ENCODE measurements around the gene OR6J1. TPM values are rescaled to one million over a fixed set of nuclear protein-coding genes. Genes with fewer than 3 reads are reported as not detected.

The OR6J1 gene
- total RNA-seq, 1 experiment from 2014 or later: not detected

DNA sequence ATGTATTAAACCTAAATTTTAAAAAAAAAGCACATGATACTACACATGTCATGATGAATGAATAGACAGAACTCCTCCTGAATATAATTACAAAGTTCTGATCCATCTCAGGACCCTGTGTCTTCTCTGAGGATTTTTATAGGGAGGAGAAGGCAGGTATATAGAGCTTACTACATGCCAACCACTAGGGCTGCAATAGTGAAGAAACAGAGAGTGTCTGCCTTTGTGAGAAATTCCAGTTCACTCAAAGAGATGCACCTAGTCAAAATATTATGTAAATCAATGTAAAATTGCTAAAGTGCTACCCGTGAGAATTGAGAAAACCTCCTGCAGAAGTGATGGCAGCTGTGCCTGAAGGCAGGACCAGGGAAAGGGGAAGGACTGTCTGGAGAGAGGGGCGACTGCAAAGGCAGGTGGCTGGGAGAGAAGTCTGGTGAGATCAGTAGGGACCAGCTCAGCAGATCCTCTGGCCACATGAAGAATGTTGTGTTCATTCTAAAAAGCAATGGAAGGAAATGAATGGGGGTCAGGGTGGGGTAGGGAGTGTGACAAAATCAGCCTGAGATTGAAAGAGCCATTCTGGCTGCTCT lies 31.0 kb downstream of the OR6J1 start:
- DNase-seq: no peak
- Histone ChIP-seq H3K4me1 (ENCODE audit: low read length) (peaks cover 10% of the 10 kb centered on the region), H3K9ac (ENCODE audit: low read length) (no peak overlapping the region)

DNA sequence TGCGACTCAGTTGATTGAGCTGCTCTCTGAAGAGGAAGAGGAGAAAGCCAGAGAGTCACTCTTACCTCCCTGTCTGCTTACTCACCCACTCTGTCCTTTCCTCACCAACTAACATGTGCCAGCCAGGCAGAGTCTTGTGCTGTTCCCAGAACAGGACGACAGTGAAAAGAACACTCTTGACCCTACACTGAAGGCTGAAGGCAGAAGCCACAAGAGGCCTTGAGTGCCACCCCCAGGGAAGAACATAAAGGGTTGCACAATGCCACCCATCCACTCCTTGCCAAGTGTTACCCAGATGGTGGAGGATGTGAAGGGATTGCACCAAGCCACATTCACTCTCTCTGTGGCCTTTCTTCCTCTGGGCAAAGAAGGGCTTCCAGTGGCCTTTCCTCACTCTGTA lies 33.2 kb downstream of the OR6J1 start:
- Histone ChIP-seq H3K27me3 (ENCODE audit: low read length) (no peaks in the 10 kb centered on the region), H2AFZ (ENCODE audit: low read length) (no peak overlapping the region), H3K9ac (ENCODE audit: low read length) (no peak overlapping the region), H3K27ac (ENCODE audit: low read length) (no peak overlapping the region), H4K20me1 (ENCODE audit: insufficient read depth, low read depth, low read length) (no peaks in the 10 kb centered on the region), H3K4me3 (ENCODE audit: low read length) (no peak overlapping the region), H3K4me1 (ENCODE audit: low read length) (peaks cover 10% of the 10 kb centered on the region), H3K36me3 (ENCODE audit: insufficient read depth, low read length) (no peaks in the 10 kb centered on the region), H3K4me2 (ENCODE audit: low read depth, low read length, poor library complexity, severe bottlenecking) (no peak overlapping the region), H3K9me3 (ENCODE audit: low read length) (no peaks in the 10 kb centered on the region), H3K79me2 (ENCODE audit: low read length) (no peaks in the 10 kb centered on the region), H3K9me2 (replicated peaks; ENCODE audit: insufficient read depth, low read length) (no peaks in the 10 kb centered on the region)
- no peak for DNase-seq

More for the DNA sequence above, 31.0 kb downstream of the OR6J1 start:
- Histone ChIP-seq H3K9me3 (ENCODE audit: low read length) (no peaks in the 10 kb centered on the region), H3K4me2 (ENCODE audit: low read depth, low read length, poor library complexity, severe bottlenecking) (no peak overlapping the region), H3K4me3 (ENCODE audit: low read length) (no peak overlapping the region), H2AFZ (ENCODE audit: low read length) (no peak overlapping the region), H3K27ac (ENCODE audit: low read length) (no peak overlapping the region), H3K79me2 (ENCODE audit: low read length) (no peaks in the 10 kb centered on the region), H3K27me3 (ENCODE audit: low read length) (no peaks in the 10 kb centered on the region), H3K9me2 (replicated peaks; ENCODE audit: insufficient read depth, low read length) (no peaks in the 10 kb centered on the region), H4K20me1 (ENCODE audit: insufficient read depth, low read depth, low read length) (no peaks in the 10 kb centered on the region), H3K36me3 (ENCODE audit: insufficient read depth, low read length) (no peaks in the 10 kb centered on the region)

DNA sequence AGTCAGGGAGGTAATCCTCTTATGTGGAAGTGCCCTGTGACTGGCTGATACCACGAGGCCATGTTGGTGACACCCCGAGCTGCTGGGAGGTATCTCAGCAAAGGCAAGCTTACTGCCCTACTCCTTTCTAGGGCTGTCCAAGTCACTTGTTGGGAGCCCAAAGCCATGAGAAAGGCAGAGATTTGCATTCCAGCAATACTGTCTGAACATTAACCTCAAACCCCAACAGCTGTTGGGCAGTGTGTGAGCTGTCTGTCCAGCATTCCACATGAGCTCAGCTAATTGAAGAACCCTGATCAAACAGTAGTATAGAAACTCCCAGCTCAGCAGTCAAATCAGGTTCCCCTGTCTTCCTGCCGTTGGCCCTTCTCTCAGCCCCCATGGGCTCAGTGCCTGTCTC lies 36.9 kb downstream of the OR6J1 start:
- H3K36me3 ChIP-seq (ENCODE audit: insufficient read depth, low read length): no peaks in the 10 kb centered on the region
- no peak overlapping the region for H2AFZ ChIP-seq (ENCODE audit: low read length)
- H3K79me2 ChIP-seq (ENCODE audit: low read length): no peaks in the 10 kb centered on the region
- no peak overlapping the region for H3K4me2 ChIP-seq (ENCODE audit: low read depth, low read length, poor library complexity, severe bottlenecking)
- no peak for DNase-seq
- no peak overlapping the region for H3K9ac ChIP-seq (ENCODE audit: low read length)
- H3K9me3 ChIP-seq (ENCODE audit: low read length): no peaks in the 10 kb centered on the region
- H3K27me3 ChIP-seq (ENCODE audit: low read length): no peaks in the 10 kb centered on the region
- no peak overlapping the region for H3K27ac ChIP-seq (ENCODE audit: low read length)
- H4K20me1 ChIP-seq (ENCODE audit: insufficient read depth, low read depth, low read length): no peaks in the 10 kb centered on the region
- H3K9me2 ChIP-seq (replicated peaks; ENCODE audit: insufficient read depth, low read length): no peaks in the 10 kb centered on the region
- no peak overlapping the region for H3K4me3 ChIP-seq (ENCODE audit: low read length)
- no peaks in the 10 kb centered on the region for H3K4me1 ChIP-seq (ENCODE audit: low read length)

DNA sequence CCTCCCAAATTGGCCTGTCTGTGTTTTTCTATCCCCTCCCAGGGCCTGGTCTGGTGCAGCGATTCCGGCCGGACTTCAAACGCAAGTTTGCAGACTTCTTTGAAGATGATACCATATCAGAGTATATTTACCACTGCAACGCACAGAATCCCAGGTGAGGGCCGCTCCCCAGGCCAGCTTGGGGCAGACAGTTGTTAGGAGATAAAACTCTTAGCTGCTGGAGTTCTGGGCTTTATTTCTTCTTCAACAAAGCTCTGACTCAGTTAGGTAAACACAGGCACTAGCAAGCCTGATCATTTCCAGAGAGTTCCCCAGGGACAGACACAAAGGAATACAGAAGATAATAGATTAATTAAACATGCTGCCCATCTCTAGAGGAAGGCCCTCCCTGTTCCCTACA lies 37.8 kb downstream of the OR6J1 start:
- Histone ChIP-seq H3K36me3 (ENCODE audit: insufficient read depth, low read length) (no peaks in the 10 kb centered on the region), H3K9me3 (ENCODE audit: low read length) (no peaks in the 10 kb centered on the region), H3K4me3 (ENCODE audit: low read length) (no peak overlapping the region), H3K27me3 (ENCODE audit: low read length) (no peaks in the 10 kb centered on the region), H4K20me1 (ENCODE audit: insufficient read depth, low read depth, low read length) (no peaks in the 10 kb centered on the region), H3K27ac (ENCODE audit: low read length) (no peak overlapping the region), H2AFZ (ENCODE audit: low read length) (no peak overlapping the region), H3K9me2 (replicated peaks; ENCODE audit: insufficient read depth, low read length) (no peaks in the 10 kb centered on the region), H3K9ac (ENCODE audit: low read length) (no peak overlapping the region), H3K4me2 (ENCODE audit: low read depth, low read length, poor library complexity, severe bottlenecking) (no peak overlapping the region), H3K4me1 (ENCODE audit: low read length) (no peaks in the 10 kb centered on the region), H3K79me2 (ENCODE audit: low read length) (no peaks in the 10 kb centered on the region)
- DNase-seq: no peak

DNA sequence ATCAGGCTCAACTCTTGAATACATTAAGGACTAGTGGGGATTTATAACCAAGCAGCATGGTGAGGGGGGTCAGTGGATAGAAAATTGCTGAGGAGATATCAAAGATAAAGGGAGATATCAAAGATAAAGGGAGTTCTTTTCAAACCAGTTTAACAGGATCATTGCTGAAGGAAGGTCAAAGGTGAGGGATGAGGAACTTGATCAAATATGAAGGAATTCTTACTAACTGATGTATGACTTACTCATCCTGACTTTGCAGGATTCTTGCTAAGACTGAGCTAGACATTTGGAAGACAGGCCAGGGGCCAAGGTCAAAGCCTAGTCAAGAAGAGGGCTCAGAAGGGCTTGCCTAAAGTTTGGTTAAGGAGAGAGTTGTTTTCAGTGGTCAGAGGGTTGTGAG lies 41.3 kb downstream of the OR6J1 start:
- H3K9ac ChIP-seq (ENCODE audit: low read length): no peak overlapping the region
- H3K27me3 ChIP-seq (ENCODE audit: low read length): no peaks in the 10 kb centered on the region
- no peaks in the 10 kb centered on the region for H3K36me3 ChIP-seq (ENCODE audit: insufficient read depth, low read length)
- H3K79me2 ChIP-seq (ENCODE audit: low read length): no peaks in the 10 kb centered on the region
- no peaks in the 10 kb centered on the region for H3K9me2 ChIP-seq (replicated peaks; ENCODE audit: insufficient read depth, low read length)
- H3K27ac ChIP-seq (ENCODE audit: low read length): no peak overlapping the region
- no peak for DNase-seq
- no peaks in the 10 kb centered on the region for H3K9me3 ChIP-seq (ENCODE audit: low read length)
- no peak overlapping the region for H3K4me2 ChIP-seq (ENCODE audit: low read depth, low read length, poor library complexity, severe bottlenecking)
- H3K4me3 ChIP-seq (ENCODE audit: low read length): no peak overlapping the region
- H4K20me1 ChIP-seq (ENCODE audit: insufficient read depth, low read depth, low read length): no peaks in the 10 kb centered on the region
- H3K4me1 ChIP-seq (ENCODE audit: low read length): peaks cover 24% of the 10 kb centered on the region
- H2AFZ ChIP-seq (ENCODE audit: low read length): no peak overlapping the region

DNA sequence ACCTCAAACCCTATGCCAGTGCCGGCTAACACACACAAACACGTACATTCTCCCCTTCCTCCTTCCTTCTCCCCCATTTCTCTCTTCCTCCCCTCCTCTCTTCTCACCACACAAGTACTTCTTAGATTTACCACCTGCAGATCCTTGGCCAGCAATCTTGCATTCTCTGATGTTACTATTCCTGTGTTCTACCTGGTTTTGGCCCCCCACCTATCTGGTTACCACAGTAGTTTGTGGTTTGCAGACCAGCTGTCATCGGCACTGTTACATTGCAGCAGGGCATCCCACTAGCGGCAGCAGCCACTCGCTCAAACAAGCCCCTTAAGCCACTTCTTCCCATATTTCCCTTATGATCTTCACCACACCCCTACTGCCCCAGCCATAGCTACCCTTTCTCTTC lies 42.2 kb downstream of the OR6J1 start:
- no peak overlapping the region for H3K27ac ChIP-seq (ENCODE audit: low read length)
- no peak overlapping the region for H3K4me2 ChIP-seq (ENCODE audit: low read depth, low read length, poor library complexity, severe bottlenecking)
- DNase-seq: no peak
- H3K36me3 ChIP-seq (ENCODE audit: insufficient read depth, low read length): no peaks in the 10 kb centered on the region
- H3K9ac ChIP-seq (ENCODE audit: low read length): no peak overlapping the region
- no peak overlapping the region for H2AFZ ChIP-seq (ENCODE audit: low read length)
- no peaks in the 10 kb centered on the region for H3K9me3 ChIP-seq (ENCODE audit: low read length)
- no peaks in the 10 kb centered on the region for H3K27me3 ChIP-seq (ENCODE audit: low read length)
- H3K4me1 ChIP-seq (ENCODE audit: low read length): peaks cover 31% of the 10 kb centered on the region
- no peaks in the 10 kb centered on the region for H4K20me1 ChIP-seq (ENCODE audit: insufficient read depth, low read depth, low read length)
- H3K4me3 ChIP-seq (ENCODE audit: low read length): no peak overlapping the region
- no peaks in the 10 kb centered on the region for H3K9me2 ChIP-seq (replicated peaks; ENCODE audit: insufficient read depth, low read length)
- no peaks in the 10 kb centered on the region for H3K79me2 ChIP-seq (ENCODE audit: low read length)

DNA sequence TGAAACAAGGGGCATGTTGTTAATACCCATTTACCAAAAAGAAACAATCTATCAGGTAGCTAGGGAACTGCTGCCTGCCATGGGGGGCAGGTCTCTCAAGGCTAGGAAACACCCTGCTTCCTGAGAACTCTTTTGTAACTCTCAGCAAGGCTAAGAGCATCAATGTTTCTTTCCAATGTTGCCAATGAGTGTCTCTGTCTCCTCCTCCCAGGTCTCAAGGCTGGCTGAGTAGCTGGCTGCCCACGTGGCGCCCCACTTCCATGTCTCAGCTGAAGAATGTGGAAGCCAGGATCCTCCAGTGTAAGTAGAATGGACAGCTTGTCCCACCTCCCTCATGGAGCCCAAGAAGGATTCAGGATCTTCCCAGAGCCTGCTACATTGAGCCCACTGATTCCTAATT lies 42.7 kb downstream of the OR6J1 start:
- Histone ChIP-seq H3K36me3 (ENCODE audit: insufficient read depth, low read length) (no peaks in the 10 kb centered on the region), H3K9ac (ENCODE audit: low read length) (no peak overlapping the region), H4K20me1 (ENCODE audit: insufficient read depth, low read depth, low read length) (no peaks in the 10 kb centered on the region), H3K4me3 (ENCODE audit: low read length) (no peak overlapping the region), H3K4me2 (ENCODE audit: low read depth, low read length, poor library complexity, severe bottlenecking) (no peak overlapping the region), H3K9me3 (ENCODE audit: low read length) (no peaks in the 10 kb centered on the region), H3K79me2 (ENCODE audit: low read length) (no peaks in the 10 kb centered on the region), H3K9me2 (replicated peaks; ENCODE audit: insufficient read depth, low read length) (no peaks in the 10 kb centered on the region), H3K4me1 (ENCODE audit: low read length) (peaks cover 31% of the 10 kb centered on the region), H2AFZ (ENCODE audit: low read length) (no peak overlapping the region), H3K27ac (ENCODE audit: low read length) (no peak overlapping the region), H3K27me3 (ENCODE audit: low read length) (no peaks in the 10 kb centered on the region)
- no peak for DNase-seq

DNA sequence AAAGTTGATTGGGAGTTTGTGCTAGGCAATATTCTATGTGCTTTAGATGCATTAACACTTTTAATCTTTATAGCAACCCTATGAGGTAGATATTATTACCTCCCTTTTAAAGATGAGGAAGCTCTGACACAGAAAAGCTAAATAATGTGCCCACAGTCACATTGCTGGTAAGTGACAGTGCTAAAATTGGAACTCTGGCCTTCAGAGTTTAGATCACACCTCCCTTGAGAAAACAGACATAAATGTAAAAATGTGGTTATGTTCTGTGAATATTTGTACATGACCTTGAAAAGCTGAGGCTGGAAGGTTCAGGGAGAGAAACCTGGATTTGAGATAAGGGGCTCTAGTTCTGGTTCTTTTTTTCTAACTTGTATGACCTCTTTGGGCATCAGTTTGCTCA lies 44.1 kb downstream of the OR6J1 start:
- no peaks in the 10 kb centered on the region for H4K20me1 ChIP-seq (ENCODE audit: insufficient read depth, low read depth, low read length)
- H3K36me3 ChIP-seq (ENCODE audit: insufficient read depth, low read length): no peaks in the 10 kb centered on the region
- H3K79me2 ChIP-seq (ENCODE audit: low read length): no peaks in the 10 kb centered on the region
- H3K9me3 ChIP-seq (ENCODE audit: low read length): no peaks in the 10 kb centered on the region
- peaks cover 31% of the 10 kb centered on the region for H3K4me1 ChIP-seq (ENCODE audit: low read length)
- no peaks in the 10 kb centered on the region for H3K27me3 ChIP-seq (ENCODE audit: low read length)
- H2AFZ ChIP-seq (ENCODE audit: low read length): no peak overlapping the region
- no peak overlapping the region for H3K9ac ChIP-seq (ENCODE audit: low read length)
- H3K4me2 ChIP-seq (ENCODE audit: low read depth, low read length, poor library complexity, severe bottlenecking): peak overlapping the region; percentile 95
- DNase-seq: peak; percentile 63
- no peak overlapping the region for H3K4me3 ChIP-seq (ENCODE audit: low read length)
- no peaks in the 10 kb centered on the region for H3K9me2 ChIP-seq (replicated peaks; ENCODE audit: insufficient read depth, low read length)
- H3K27ac ChIP-seq (ENCODE audit: low read length): no peak overlapping the region

DNA sequence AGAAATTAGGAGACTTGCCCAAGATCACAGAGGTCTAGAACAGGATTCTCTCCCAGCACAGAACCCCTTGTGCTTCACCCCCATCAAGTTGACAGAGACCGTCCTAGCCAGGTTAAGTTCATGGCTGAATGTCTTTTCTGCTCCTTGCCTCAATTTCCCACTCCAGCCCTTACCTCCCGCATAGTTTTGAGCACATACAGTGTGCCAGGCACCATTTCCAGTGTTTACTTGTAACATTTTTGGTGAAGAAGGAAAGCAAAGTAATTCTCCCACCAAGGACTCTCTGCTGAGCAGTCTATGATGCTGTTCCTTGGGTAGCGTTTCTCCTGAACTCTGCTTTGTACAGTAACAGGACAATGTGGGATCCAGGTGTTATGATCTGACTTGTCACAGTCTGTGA lies 44.8 kb downstream of the OR6J1 start:
- no peak for DNase-seq
- Histone ChIP-seq H3K27me3 (ENCODE audit: low read length) (no peaks in the 10 kb centered on the region), H3K4me3 (ENCODE audit: low read length) (peak overlapping the region; percentile 83; the same call in 1 of the 2 replicates), H2AFZ (ENCODE audit: low read length) (no peak overlapping the region), H4K20me1 (ENCODE audit: insufficient read depth, low read depth, low read length) (no peaks in the 10 kb centered on the region), H3K27ac (ENCODE audit: low read length) (no peak overlapping the region), H3K9me3 (ENCODE audit: low read length) (no peaks in the 10 kb centered on the region), H3K9me2 (replicated peaks; ENCODE audit: insufficient read depth, low read length) (no peaks in the 10 kb centered on the region), H3K36me3 (ENCODE audit: insufficient read depth, low read length) (no peaks in the 10 kb centered on the region), H3K4me2 (ENCODE audit: low read depth, low read length, poor library complexity, severe bottlenecking) (peak overlapping the region; percentile 95), H3K79me2 (ENCODE audit: low read length) (no peaks in the 10 kb centered on the region), H3K9ac (ENCODE audit: low read length) (peak overlapping the region; percentile 80), H3K4me1 (ENCODE audit: low read length) (peaks cover 31% of the 10 kb centered on the region)

All from Karpas-422 (cell line).